Measurements from ENCODE around the gene FARP1. TPM values are rescaled to one million over a fixed set of nuclear protein-coding genes. Genes with fewer than 3 reads are reported as not detected.

FARP1 gene
- polyA plus RNA-seq, 10 donors: 67.7 to 94.0 (median 73.8) TPM

- no peak for DNase-seq
Measured at GRCh38 chr13:98459171-98459681, 316.3 kb downstream of the FARP1 start.

GRCh38 chr13:98459721-98460370 is 317.0 kb downstream of the FARP1 start:
- DNase-seq: no peak

GRCh38 chr13:98460516-98460915 is 317.6 kb downstream of the FARP1 start:
- no peak for DNase-seq

- no peak for DNase-seq
Measured at GRCh38 chr13:98461486-98462240, 318.8 kb downstream of the FARP1 start.

- no peak for DNase-seq
Measured at GRCh38 chr13:98462241-98462882, 319.5 kb downstream of the FARP1 start.

- no peak for DNase-seq
Measured at GRCh38 chr13:98462946-98463345, 320.1 kb downstream of the FARP1 start.

- DNase-seq: peak in 1 of 3 donors; percentile 43
Measured at GRCh38 chr13:98466634-98467236, 323.8 kb downstream of the FARP1 start.

GRCh38 chr13:98467263-98467985 is 324.5 kb downstream of the FARP1 start:
- DNase-seq: no peak

- peak in 1 of 3 donors; percentile 60 for DNase-seq
Measured at GRCh38 chr13:98468361-98468760, 325.5 kb downstream of the FARP1 start.

GRCh38 chr13:98468929-98469328 is 326.0 kb downstream of the FARP1 start:
- no peak for DNase-seq

GRCh38 chr13:98470920-98471319 is 328.0 kb downstream of the FARP1 start:
- DNase-seq: no peak

GRCh38 chr13:98471934-98472333 is 329.0 kb downstream of the FARP1 start:
- DNase-seq: no peak

GRCh38 chr13:98473135-98473787 is 330.4 kb downstream of the FARP1 start:
- no peak for DNase-seq

- no peak for DNase-seq
Measured at GRCh38 chr13:98473788-98474144, 330.9 kb downstream of the FARP1 start.

- DNase-seq: no peak
Measured at GRCh38 chr13:98474292-98474691, 331.4 kb downstream of the FARP1 start.

- no peak for DNase-seq
Measured at GRCh38 chr13:98474761-98475160, 331.9 kb downstream of the FARP1 start.

- no peak for DNase-seq
Measured at GRCh38 chr13:98475522-98475921, 332.6 kb downstream of the FARP1 start.

GRCh38 chr13:98476106-98476505 is 333.2 kb downstream of the FARP1 start:
- DNase-seq: no peak

GRCh38 chr13:98476538-98476966 is 333.7 kb downstream of the FARP1 start:
- peak in 1 of 3 donors; percentile 71 for DNase-seq

GRCh38 chr13:98478189-98479129 is 335.6 kb downstream of the FARP1 start:
- DNase-seq: peak in 1 of 3 donors; percentile 35
